Measurements from ENCODE around the gene PLEKHD1. TPM values are rescaled to one million over a fixed set of nuclear protein-coding genes. Genes with fewer than 3 reads are reported as not detected.
"Not testable (repeated sequence)": the region's sequence is repeated elsewhere in the genome, so short reads cannot be mapped to it uniquely, and the experiment has no call there.

The PLEKHD1 gene
- total RNA-seq, 2 donors from 2014 or later, result 0.14 to 0.21 TPM

GRCh38 chr14:69490219-69490918, 5.8 kb downstream of the PLEKHD1 start:
- Mint-ChIP-seq H3K9me3 (no peaks in the 10 kb centered on the region), H3K36me3 (no peaks in the 10 kb centered on the region), H3K4me1 (ENCODE audit: low read depth in 2 of 2) (no peaks in the 10 kb centered on the region), H3K4me3 (no peak overlapping the region), H3K27me3 (peaks cover 7 to 26% of the 10 kb centered on the region in 2 donors), H3K27ac (no peak overlapping the region)
- ATAC-seq (no peak), DNase-seq (ENCODE audit: low spot score) (no peak)

DNA sequence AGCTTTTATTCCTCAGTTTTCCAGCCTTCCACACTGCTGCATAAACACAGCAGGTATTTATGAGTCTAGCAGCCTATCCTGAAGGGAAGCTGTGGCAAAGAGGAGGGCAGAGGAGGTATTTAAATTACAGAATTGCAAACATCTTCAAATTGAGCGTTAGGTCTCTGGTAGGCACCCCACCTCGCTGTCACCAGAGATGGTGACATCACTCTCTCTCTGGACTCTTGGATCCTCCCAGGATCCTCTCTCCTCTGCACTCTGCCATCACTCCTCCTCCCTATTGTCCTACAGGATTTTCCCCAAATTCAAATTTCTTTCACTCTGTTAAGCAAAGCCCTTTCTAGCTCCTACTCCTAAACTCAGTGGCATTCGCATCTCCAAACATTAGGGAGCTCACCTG, 6.7 kb downstream of the PLEKHD1 start:
- Mint-ChIP-seq H3K36me3 (no peaks in the 10 kb centered on the region), H3K27ac (no peak overlapping the region), H3K4me1 (ENCODE audit: low read depth in 2 of 2) (no peaks in the 10 kb centered on the region), H3K4me3 (no peak overlapping the region), H3K9me3 (no peaks in the 10 kb centered on the region), H3K27me3 (peaks cover 7 to 20% of the 10 kb centered on the region in 2 donors)
- DNase-seq (ENCODE audit: low spot score) (no peak), ATAC-seq (no peak)

DNA sequence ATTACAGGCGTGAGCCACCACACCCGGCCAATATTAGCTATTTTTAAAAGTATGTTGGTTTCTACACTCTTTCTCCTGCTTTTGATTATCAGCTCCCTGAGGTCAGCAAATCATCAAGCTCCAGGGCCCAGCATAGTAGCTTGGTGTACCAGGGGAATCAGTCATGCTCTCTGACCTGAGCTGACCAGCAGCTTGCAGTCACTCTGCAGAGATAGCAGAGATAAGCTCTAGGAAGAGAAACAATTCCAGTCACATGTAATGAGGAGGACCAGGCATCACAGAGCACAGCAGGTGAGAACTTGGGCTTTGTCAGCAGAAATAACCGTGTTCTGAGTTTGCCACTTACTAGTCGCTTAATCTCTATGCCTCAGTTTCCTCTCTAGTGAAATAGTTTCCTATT, 8.5 kb downstream of the PLEKHD1 start:
- DNase-seq (ENCODE audit: low spot score) (no peak), ATAC-seq (no peak)
- peaks cover 7 to 9% of the 10 kb centered on the region in 2 donors for H3K27me3 Mint-ChIP-seq
- H3K27ac Mint-ChIP-seq, result no peak overlapping the region
- H3K4me1 Mint-ChIP-seq (ENCODE audit: low read depth in 2 of 2), result no peaks in the 10 kb centered on the region
- no peak overlapping the region for H3K4me3 Mint-ChIP-seq
- no peaks in the 10 kb centered on the region for H3K36me3 Mint-ChIP-seq
- H3K9me3 Mint-ChIP-seq, result no peaks in the 10 kb centered on the region

DNA sequence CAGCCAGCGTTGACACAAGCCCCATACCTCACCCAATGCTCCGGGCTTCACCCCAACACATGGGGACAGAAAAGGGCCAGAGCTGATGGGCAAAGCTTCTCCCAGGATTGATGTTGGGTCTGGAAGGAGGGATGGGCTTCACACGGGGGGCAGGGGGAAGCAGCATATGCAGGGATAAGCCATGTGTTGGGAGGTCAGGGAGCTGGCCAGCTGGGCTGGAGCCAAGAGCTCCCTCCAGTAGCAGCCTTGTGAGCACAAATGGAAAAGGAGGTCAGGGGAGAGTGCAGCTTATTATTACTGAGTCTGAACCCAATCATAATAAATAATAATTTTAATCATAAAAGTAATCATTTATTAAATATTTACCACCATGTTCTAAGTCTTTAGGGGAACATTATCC, 9.3 kb downstream of the PLEKHD1 start:
- Mint-ChIP-seq H3K27ac (no peak overlapping the region), H3K4me3 (no peak overlapping the region), H3K4me1 (ENCODE audit: low read depth in 2 of 2) (no peaks in the 10 kb centered on the region), H3K27me3 (peaks cover 7 to 9% of the 10 kb centered on the region in 2 donors), H3K9me3 (no peaks in the 10 kb centered on the region), H3K36me3 (no peaks in the 10 kb centered on the region)
- DNase-seq (ENCODE audit: low spot score) (no peak), ATAC-seq (no peak)

DNA sequence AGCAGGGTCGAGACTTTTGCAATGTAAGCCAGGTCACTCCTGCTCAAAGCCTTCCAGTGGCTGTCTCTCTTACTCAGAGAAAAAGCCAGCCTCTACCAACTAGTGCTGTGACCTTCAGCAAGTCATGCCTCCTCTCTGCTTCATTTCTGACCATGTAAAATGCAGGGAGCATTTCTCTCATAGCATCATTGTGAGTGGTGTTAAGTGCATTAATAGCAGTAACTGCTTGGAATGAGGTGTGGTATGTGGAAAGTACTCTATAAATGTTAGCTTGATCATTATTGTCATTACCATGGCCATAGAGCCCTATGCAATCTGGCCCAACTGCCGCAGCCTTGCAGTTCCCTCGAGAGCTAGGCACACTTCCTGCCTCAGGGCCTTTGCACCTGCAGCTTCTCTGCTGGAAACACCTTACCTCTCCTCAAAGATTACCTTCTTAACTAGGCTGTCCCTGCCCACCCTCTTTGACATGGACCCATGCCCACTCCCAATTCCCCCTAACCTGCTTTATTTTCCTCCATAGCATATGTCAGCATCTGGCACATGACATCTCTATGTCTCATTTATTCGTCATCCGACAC, 10.9 kb downstream of the PLEKHD1 start:
- no peak overlapping the region for H3K27ac Mint-ChIP-seq
- no peaks in the 10 kb centered on the region for H3K36me3 Mint-ChIP-seq
- no peak for DNase-seq (ENCODE audit: low spot score)
- no peaks in the 10 kb centered on the region for H3K9me3 Mint-ChIP-seq
- ATAC-seq, result no peak
- H3K4me3 Mint-ChIP-seq, result no peak overlapping the region
- H3K27me3 Mint-ChIP-seq, result peaks cover 7 to 9% of the 10 kb centered on the region in 2 donors
- H3K4me1 Mint-ChIP-seq (ENCODE audit: low read depth in 2 of 2), result no peaks in the 10 kb centered on the region

- H3K36me3 Mint-ChIP-seq; DNase-seq (ENCODE audit: low spot score); H3K4me3 Mint-ChIP-seq; H3K27me3 Mint-ChIP-seq; H3K27ac Mint-ChIP-seq; H3K9me3 Mint-ChIP-seq; H3K4me1 Mint-ChIP-seq (ENCODE audit: low read depth in 2 of 2); ATAC-seq: not testable (repeated sequence)
These were observed 13.3 kb downstream of the PLEKHD1 start for GRCh38 chr14:69497866-69498265.

DNA sequence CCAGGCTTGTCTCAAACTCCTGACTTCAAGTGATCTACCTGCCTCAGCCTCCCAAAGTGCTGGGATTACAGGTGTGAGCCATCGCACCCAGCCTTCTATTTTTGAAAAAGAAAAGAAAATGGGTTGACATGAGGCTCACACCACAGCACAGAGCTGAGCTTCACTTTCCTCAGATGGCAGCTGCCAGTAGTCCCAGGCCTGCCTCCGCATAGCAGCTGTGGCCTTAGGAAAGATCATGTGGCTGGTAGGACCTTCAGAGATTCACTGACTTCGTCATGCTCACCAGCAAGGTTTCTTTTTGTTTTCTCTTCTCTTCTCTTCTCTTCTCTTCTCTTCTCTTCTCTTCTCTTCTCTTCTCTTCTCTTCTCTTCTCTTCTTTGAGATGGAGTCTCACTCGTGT, 13.8 kb downstream of the PLEKHD1 start:
- ATAC-seq; H3K4me1 Mint-ChIP-seq (ENCODE audit: low read depth in 2 of 2); H3K27me3 Mint-ChIP-seq; H3K9me3 Mint-ChIP-seq; H3K4me3 Mint-ChIP-seq; DNase-seq (ENCODE audit: low spot score); H3K36me3 Mint-ChIP-seq: not testable (repeated sequence)
- peak overlapping the region in 1 of 2 donors; percentile 59 for H3K27ac Mint-ChIP-seq

- no peak overlapping the region for H3K27ac Mint-ChIP-seq
- no peak overlapping the region for H3K4me3 Mint-ChIP-seq
- peaks cover 0 to 4% of the 10 kb centered on the region in 2 donors for H3K27me3 Mint-ChIP-seq
- H3K9me3 Mint-ChIP-seq, result no peaks in the 10 kb centered on the region
- H3K36me3 Mint-ChIP-seq, result no peaks in the 10 kb centered on the region
- no peaks in the 10 kb centered on the region for H3K4me1 Mint-ChIP-seq (ENCODE audit: low read depth in 2 of 2)
- ATAC-seq (no peak), DNase-seq (ENCODE audit: low spot score) (no peak)
These were observed 14.9 kb downstream of the PLEKHD1 start for GRCh38 chr14:69499436-69499835.

GRCh38 chr14:69500096-69500495, 15.6 kb downstream of the PLEKHD1 start:
- ATAC-seq, result no peak
- H3K9me3 Mint-ChIP-seq, result no peaks in the 10 kb centered on the region
- peaks cover 0 to 4% of the 10 kb centered on the region in 2 donors for H3K27me3 Mint-ChIP-seq
- H3K27ac Mint-ChIP-seq, result no peak overlapping the region
- no peaks in the 10 kb centered on the region for H3K4me1 Mint-ChIP-seq (ENCODE audit: low read depth in 2 of 2)
- H3K4me3 Mint-ChIP-seq, result no peak overlapping the region
- no peaks in the 10 kb centered on the region for H3K36me3 Mint-ChIP-seq
- no peak for DNase-seq (ENCODE audit: low spot score)

- Mint-ChIP-seq H3K27me3 (peaks cover 0 to 4% of the 10 kb centered on the region in 2 donors), H3K9me3 (no peaks in the 10 kb centered on the region), H3K4me1 (ENCODE audit: low read depth in 2 of 2) (no peaks in the 10 kb centered on the region), H3K4me3 (no peak overlapping the region), H3K36me3 (no peaks in the 10 kb centered on the region), H3K27ac (no peak overlapping the region)
- ATAC-seq (peak in 1 of 2 donors; percentile 43), DNase-seq (ENCODE audit: low spot score) (no peak)
These were observed 16.2 kb downstream of the PLEKHD1 start for GRCh38 chr14:69500736-69501135.

DNA sequence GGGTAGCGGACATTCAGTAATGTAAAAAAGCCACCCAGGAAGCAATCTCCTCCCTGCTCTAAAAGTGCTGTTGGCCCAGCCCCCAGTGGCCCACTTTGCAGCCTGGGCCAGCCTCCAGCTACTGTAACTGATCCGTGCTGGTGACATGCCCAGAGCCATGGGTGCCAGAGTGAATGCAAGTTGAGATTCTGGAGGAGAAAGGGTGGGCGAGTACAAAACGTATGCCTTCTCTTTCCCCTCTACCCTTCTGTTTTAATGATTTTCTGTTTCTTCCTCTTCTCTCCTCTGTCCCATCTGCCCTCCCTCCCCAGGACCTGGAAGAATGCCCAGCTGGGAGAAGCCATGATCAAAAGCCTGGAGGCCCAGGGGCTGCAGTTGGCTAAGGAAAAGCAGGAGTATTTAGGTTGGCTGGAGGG, 16.9 kb downstream of the PLEKHD1 start:
- no peak for ATAC-seq
- no peak overlapping the region for H3K27ac Mint-ChIP-seq
- DNase-seq (ENCODE audit: low spot score), result no peak
- H3K9me3 Mint-ChIP-seq, result no peaks in the 10 kb centered on the region
- peaks cover 0 to 4% of the 10 kb centered on the region in 2 donors for H3K27me3 Mint-ChIP-seq
- H3K4me1 Mint-ChIP-seq (ENCODE audit: low read depth in 2 of 2), result no peaks in the 10 kb centered on the region
- H3K4me3 Mint-ChIP-seq, result no peak overlapping the region
- H3K36me3 Mint-ChIP-seq, result no peaks in the 10 kb centered on the region

DNA sequence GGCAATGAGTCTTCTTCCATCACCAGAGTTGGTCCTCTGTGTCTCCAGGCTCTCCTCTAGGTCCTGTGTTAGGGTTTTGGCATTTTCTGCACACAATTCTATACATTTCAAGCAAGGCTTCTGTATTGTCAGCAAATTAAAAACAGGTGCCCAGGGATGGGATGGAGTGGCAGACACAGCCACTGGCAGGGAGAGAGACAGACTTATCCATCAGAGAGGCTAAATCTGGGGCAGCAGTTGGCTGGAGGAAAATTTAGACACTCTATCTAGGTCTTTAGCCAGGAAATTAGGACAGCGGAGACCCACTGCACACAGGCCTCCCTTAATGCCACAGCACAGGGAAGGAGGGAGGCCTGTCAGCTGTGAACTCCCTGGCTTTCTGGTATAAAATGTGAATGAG, 20.2 kb downstream of the PLEKHD1 start:
- Mint-ChIP-seq H3K9me3 (no peaks in the 10 kb centered on the region), H3K27ac (no peak overlapping the region), H3K27me3 (peaks cover 0 to 4% of the 10 kb centered on the region in 2 donors), H3K4me1 (ENCODE audit: low read depth in 2 of 2) (no peaks in the 10 kb centered on the region), H3K4me3 (no peak overlapping the region), H3K36me3 (no peaks in the 10 kb centered on the region)
- ATAC-seq (no peak), DNase-seq (ENCODE audit: low spot score) (no peak)

DNA sequence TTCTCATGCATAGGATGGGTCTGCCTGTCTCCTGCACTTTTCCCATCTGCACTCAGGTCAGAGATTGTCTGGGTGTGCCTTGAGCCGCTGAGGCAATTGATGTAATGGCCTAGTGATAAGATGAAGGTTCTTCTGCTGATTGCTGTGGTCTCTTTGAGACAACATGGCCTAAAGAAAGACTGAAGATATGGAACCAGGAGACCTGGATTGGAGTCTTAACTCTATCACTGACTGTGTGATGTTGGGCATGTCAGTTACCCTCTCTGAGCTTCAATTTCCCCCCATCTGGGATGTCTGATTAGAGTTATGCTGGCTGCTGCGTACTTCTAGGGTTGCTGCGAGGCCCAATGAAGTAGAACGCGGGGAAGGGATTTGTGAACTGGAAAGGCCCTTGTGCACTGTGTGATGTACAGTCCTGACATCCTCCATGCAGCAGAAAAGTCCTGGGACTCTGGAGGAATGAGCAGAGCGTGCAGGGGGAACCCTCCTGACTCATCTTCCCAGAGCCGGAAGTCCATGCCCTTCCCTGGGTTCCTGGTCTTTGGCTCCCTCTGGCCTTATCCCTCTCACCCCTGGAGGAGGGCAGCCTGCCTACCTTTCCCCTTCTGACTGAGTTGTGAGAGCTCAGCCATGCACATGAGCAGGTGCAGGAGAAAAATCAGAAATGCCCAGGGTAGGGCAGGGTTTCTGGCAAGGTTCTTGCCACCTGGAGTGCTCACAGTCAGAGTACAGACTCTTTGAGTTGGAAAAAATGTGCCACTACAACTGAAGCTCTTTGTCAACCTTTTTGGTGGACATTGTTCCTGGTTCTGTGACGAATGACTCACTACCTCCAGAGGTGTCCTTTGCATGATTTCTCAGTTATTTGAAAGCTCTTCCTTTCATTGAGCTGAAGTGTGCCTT, 21.1 kb downstream of the PLEKHD1 start:
- no peaks in the 10 kb centered on the region for H3K36me3 Mint-ChIP-seq
- peaks cover under 1 to 5% of the 10 kb centered on the region in 2 donors for H3K27me3 Mint-ChIP-seq
- DNase-seq (ENCODE audit: low spot score), result no peak

DNA sequence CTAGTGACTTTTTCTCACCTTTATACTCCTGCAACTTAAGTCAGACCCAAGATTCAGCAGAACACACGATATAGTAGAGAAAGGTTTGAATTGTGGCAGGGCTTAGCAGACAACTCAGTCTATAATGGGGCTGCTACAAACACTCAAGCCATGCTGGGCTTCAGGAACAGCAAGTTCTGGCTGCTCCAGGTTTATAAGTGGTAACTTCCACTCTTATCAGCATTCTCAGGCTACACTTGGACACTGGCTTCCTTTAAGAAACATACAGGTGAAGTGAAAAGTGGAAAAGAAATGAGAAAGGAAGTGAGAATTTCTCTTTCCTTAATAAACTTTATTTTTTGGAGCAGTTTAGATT, 21.7 kb downstream of the PLEKHD1 start:
- Mint-ChIP-seq H3K27ac (no peak overlapping the region), H3K4me3 (no peak overlapping the region), H3K27me3 (peaks cover 5 to 6% of the 10 kb centered on the region in 2 donors), H3K36me3 (no peaks in the 10 kb centered on the region), H3K4me1 (ENCODE audit: low read depth in 2 of 2) (no peaks in the 10 kb centered on the region), H3K9me3 (no peaks in the 10 kb centered on the region)
- no peak for DNase-seq (ENCODE audit: low spot score)
- ATAC-seq, result no peak

More for the DNA sequence above, 21.1 kb downstream of the PLEKHD1 start:
- no peak for ATAC-seq
- Mint-ChIP-seq H3K27ac (no peak overlapping the region), H3K9me3 (no peaks in the 10 kb centered on the region), H3K4me3 (no peak overlapping the region), H3K4me1 (ENCODE audit: low read depth in 2 of 2) (no peaks in the 10 kb centered on the region)

Measured in natural killer cell treated with Interleukin-12 subunit alpha and Interleukin-12 subunit beta and Interleukin-15 and Interleukin-18, amount 100 ng/mL, for 72 hours (primary cell).